Activated naive CD4-positive, alpha-beta T cell (primary cell): ENCODE results near the gene SEC63.
A peak's percentile ranks its signal among the peaks of the same experiment; 100 is the strongest.

Experiments used
- DNase-seq, 4 experiments: peaks; one replicate each; lab custom pipeline; 2025; lab: John Stamatoyannopoulos, UW

SEC63 gene

DNA sequence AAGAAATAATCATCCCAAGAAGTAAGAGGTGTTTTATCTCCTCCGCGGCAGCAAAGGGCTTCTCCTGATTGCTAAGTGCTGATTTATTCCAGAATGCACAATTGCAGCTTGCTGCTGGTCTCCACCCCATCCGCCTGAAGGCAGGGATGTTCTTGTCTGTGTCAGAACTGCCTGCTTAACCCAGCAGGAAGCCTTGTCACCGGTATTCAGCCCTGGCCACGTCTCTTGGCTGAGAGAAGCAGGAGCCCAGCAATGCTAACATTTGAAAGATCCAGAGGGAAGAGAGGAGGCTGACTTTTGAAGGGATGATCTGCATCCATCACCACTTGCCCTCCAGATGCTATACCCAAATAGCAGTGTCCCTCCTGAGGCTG is 138.1 kb downstream of the SEC63 start:
- peak in 2 of 4 experiments; percentile 38 to 40 for DNase-seq

DNA sequence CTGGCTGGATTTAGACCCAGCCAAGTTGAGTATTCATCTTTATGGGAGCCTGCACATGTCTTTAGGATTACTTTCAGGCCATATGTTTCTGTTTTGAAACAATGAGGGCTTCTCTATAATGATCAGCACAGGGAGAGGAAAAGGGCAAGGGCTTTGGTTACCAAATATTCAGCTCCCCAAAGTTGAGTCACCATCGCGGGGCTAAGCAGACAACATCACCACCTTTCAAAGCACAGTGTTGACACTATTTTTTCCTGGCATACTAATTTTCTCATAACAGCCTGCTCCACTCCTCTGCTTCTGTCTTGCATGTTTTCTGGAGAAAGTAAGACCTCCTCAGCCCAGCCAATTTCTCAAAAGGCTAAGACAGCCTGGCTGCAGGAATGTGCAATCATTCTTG is 138.8 kb downstream of the SEC63 start:
- DNase-seq = peak in 1 of 4 experiments; percentile 20

DNA sequence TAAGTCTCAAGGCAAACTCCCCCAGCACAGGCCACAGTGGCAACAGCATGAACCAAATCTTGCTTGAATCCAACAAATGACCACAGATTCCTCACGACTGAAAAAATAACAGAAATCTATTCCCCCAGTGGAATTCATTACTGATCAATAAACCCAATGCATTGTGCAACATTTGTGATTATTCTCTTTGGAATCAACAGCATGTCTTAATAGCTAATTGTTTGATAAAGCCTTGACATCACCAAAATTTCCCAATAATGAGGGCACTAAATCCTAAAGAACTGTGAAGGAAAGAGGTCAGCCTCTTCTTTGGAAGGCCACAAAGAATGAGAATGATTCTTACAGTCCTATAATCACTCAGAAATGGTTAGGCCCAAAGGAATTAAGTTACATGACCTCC is 139.7 kb downstream of the SEC63 start:
- DNase-seq = no peak

DNA sequence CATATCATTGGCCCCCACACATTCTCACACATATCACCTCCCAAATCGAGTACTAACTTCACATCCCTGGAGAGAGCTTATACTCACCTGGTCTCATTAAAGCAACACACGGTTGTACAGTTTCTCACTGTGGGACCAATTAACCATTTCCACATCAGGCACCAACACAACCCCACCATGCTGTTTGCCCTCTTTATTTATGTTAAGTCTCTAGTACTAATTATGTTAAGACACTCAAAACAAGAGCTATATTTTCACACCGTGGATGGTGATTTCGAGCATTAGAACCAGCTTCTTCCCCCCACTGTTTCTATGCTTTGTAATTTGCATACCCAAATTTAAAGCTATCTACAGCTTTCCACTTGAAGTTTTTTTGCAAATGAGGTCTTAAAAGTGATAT is 140.2 kb downstream of the SEC63 start:
- DNase-seq = no peak
